ENCODE results near the gene MYH16. TPM values are rescaled to one million over a fixed set of nuclear protein-coding genes. Genes with fewer than 3 reads are reported as not detected.

MYH16 gene
- total and polyA plus RNA-seq, 4 donors = not detected

GRCh38 chr7:99310004-99310403 is 37.4 kb downstream of the MYH16 start:
- 97% methylated on average over 4 of the region's 4 CpGs for WGBS
- DNase-seq (ENCODE audit: low spot score) = no peak
- H3K27me3 ChIP-seq (ENCODE audit: control insufficient read depth in 4 of 4, insufficient read depth in 4 of 4, low read length in 3 of 4) = no peaks in the 10 kb centered on the region
- TF ChIP-seq HNF4A (conservative IDR thresholded peaks at IDR 0.05) (no peak), HNF4G (IDR thresholded peaks at IDR 0.05) (no peak), JUND (IDR thresholded peaks at IDR 0.05) (no peak), REST (IDR thresholded peaks at IDR 0.05) (no peak), RAD21 (IDR thresholded peaks at IDR 0.05) (no peak), YY1 (IDR thresholded peaks at IDR 0.05) (no peak), NR2F2 (IDR thresholded peaks at IDR 0.05) (no peak), GABPA (IDR thresholded peaks at IDR 0.05 in 1 of 2, conservative IDR thresholded peaks at IDR 0.05 in 1 of 2) (no peak), SP1 (IDR thresholded peaks at IDR 0.05) (no peak), TAF1 (conservative IDR thresholded peaks at IDR 0.05) (no peak), FOXA1 (IDR thresholded peaks at IDR 0.05) (no peak), EGR1 (IDR thresholded peaks at IDR 0.05; ENCODE audit: low read depth in 2 of 2) (no peak), FOXA2 (IDR thresholded peaks at IDR 0.05) (no peak)
- TF ChIP-seq, protein P1, sequence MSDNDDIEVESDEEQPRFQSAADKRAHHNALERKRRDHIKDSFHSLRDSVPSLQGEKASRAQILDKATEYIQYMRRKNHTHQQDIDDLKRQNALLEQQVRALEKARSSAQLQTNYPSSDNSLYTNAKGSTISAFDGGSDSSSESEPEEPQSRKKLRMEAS (IDR thresholded peaks at IDR 0.05) = no peak
- TF ChIP-seq, protein P2, sequence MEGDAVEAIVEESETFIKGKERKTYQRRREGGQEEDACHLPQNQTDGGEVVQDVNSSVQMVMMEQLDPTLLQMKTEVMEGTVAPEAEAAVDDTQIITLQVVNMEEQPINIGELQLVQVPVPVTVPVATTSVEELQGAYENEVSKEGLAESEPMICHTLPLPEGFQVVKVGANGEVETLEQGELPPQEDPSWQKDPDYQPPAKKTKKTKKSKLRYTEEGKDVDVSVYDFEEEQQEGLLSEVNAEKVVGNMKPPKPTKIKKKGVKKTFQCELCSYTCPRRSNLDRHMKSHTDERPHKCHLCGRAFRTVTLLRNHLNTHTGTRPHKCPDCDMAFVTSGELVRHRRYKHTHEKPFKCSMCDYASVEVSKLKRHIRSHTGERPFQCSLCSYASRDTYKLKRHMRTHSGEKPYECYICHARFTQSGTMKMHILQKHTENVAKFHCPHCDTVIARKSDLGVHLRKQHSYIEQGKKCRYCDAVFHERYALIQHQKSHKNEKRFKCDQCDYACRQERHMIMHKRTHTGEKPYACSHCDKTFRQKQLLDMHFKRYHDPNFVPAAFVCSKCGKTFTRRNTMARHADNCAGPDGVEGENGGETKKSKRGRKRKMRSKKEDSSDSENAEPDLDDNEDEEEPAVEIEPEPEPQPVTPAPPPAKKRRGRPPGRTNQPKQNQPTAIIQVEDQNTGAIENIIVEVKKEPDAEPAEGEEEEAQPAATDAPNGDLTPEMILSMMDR (IDR thresholded peaks at IDR 0.05; ENCODE audit: low read depth, low read length, missing input control) = no peak
- H3K27ac ChIP-seq (ENCODE audit: low read depth in 1 of 2, low read length in 2 of 2) = no peak overlapping the region
- no peak overlapping the region for H3K9ac ChIP-seq (ENCODE audit: low read depth in 1 of 2, low read length in 2 of 2)
- no peak overlapping the region for H3K4me3 ChIP-seq (ENCODE audit: low read depth in 1 of 3, low read length in 3 of 3)
- peaks cover 0 to 4% (median 0%) of the 10 kb centered on the region in 4 donors for H3K9me3 ChIP-seq (ENCODE audit: control insufficient read depth in 4 of 4, low read length in 3 of 4)
- peaks cover 0 to 5% (median 2%) of the 10 kb centered on the region in 4 donors for H3K4me1 ChIP-seq (ENCODE audit: control insufficient read depth in 4 of 4, insufficient read depth in 4 of 4, low read length in 3 of 4)
- H3K36me3 ChIP-seq (ENCODE audit: control insufficient read depth in 4 of 4, insufficient read depth in 3 of 4, low read depth in 1 of 4, low read length in 3 of 4) = no peaks in the 10 kb centered on the region

GRCh38 chr7:99311702-99312101 is 39.1 kb downstream of the MYH16 start:
- TF ChIP-seq EGR1 (IDR thresholded peaks at IDR 0.05; ENCODE audit: low read depth in 2 of 2) (no peak), RAD21 (IDR thresholded peaks at IDR 0.05) (peak in 1 of 2 donors; percentile 15)
- Histone ChIP-seq H3K4me1 (ENCODE audit: control insufficient read depth in 4 of 4, insufficient read depth in 4 of 4, low read length in 3 of 4) (peaks cover 0 to 5% (median 2%) of the 10 kb centered on the region in 4 donors), H3K4me3 (ENCODE audit: low read depth in 1 of 3, low read length in 3 of 3) (no peak overlapping the region), H3K27ac (ENCODE audit: low read depth in 1 of 2, low read length in 2 of 2) (no peak overlapping the region), H3K27me3 (ENCODE audit: control insufficient read depth in 4 of 4, insufficient read depth in 4 of 4, low read length in 3 of 4) (no peaks in the 10 kb centered on the region), H3K9ac (ENCODE audit: low read depth in 1 of 2, low read length in 2 of 2) (no peak overlapping the region), H3K9me3 (ENCODE audit: control insufficient read depth in 4 of 4, low read length in 3 of 4) (peaks cover 0 to 4% (median 0%) of the 10 kb centered on the region in 4 donors), H3K36me3 (ENCODE audit: control insufficient read depth in 4 of 4, insufficient read depth in 3 of 4, low read depth in 1 of 4, low read length in 3 of 4) (no peaks in the 10 kb centered on the region)
- no peak for DNase-seq (ENCODE audit: low spot score)
- WGBS = 91% methylated on average over 9 of the region's 9 CpGs
